Lower lobe of right lung (tissue), 2 donors: ENCODE results near the gene RB1. TPM values are rescaled to one million over a fixed set of nuclear protein-coding genes. Genes with fewer than 3 reads are reported as not detected.
"Not testable (repeated sequence)": the region's sequence is repeated elsewhere in the genome, so short reads cannot be mapped to it uniquely, and the experiment has no call there.

ENCODE experiments used
- ATAC-seq, 2 donors: fragments of 200-7000 bp; cut with Tn5 transposase; one replicate each; pipeline ENCODE4 v1.9.1; 2020 to 2022; ENCODE audit warnings: mild to moderate bottlenecking in 2 of 2, moderate library complexity in 2 of 2
- DNase-seq: peaks from one replicate; pipeline ENCODE4 v3.0.0-alpha.2; 2020
- H3K27ac ChIP-seq: fragments of 200-600 bp; one replicate; pipeline ENCODE4 v1.8.0; 2022
- H3K27me3 ChIP-seq: fragments of 200-600 bp; one replicate; pipeline ENCODE4 v1.8.0; 2022; ENCODE audit warnings: low read depth
- H3K36me3 ChIP-seq: fragments of 200-600 bp; one replicate; pipeline ENCODE4 v1.8.0; 2022; ENCODE audit warnings: mild to moderate bottlenecking
- H3K4me1 ChIP-seq: fragments of 200-600 bp; one replicate; pipeline ENCODE4 v1.8.0; 2022
- H3K4me3 ChIP-seq: fragments of 200-600 bp; one replicate; pipeline ENCODE4 v1.8.0; 2022; ENCODE audit warnings: mild to moderate bottlenecking
- H3K9me3 ChIP-seq: fragments of 200-600 bp; one replicate; pipeline ENCODE4 v1.8.0; 2022
- CTCF ChIP-seq: fragments of 200-600 bp; IDR thresholded peaks from one replicate; pipeline ENCODE4 v1.8.0; 2022; ENCODE audit warnings: antibody characterized with exemption, mild to moderate bottlenecking
- intact Hi-C: fragments of 100-400 bp; cut with DNase I; formaldehyde crosslinking; loops from one replicate; pipeline ENCODE4 v1.11.0; 2022
- total RNA-seq: library from RNA; stranded (reverse); fragmentation: NEBNext Ultra II Directional; extraction: Animal tissue kit (Norgen Biotek cat#: 25700); gene quantifications from one replicate; pipeline ENCODE4 v1.2.1, GENCODE V29; 2021
- donor health status: DM: no; HTN: yes; CAD: no; lungs with severe emphysema.

Gene RB1
- total RNA-seq, 1 donor from 2014 or later: 38.1 TPM

- H3K9me3 ChIP-seq: no peaks in the 10 kb centered on the region
- no peaks in the 10 kb centered on the region for H3K27me3 ChIP-seq
- H3K4me3 ChIP-seq: no peak overlapping the region
- peak in 1 of 2 donors; percentile 42 for ATAC-seq
- TF ChIP-seq CTCF: no peak
- H3K36me3 ChIP-seq: no peaks in the 10 kb centered on the region
- intact Hi-C loops: loop anchor here (10.0 kb wide), 1 partner anchor 251 kb away; no protein-coding TSS in a partner anchor
- no peak overlapping the region for H3K27ac ChIP-seq
- no peak for DNase-seq
- peaks cover 7% of the 10 kb centered on the region for H3K4me1 ChIP-seq
Observed at GRCh38 chr13:48333976-48334375, 30.4 kb downstream of the RB1 start.

GRCh38 chr13:48334534-48335127, 31.1 kb downstream of the RB1 start:
- intact Hi-C loops: loop anchor here (10.0 kb wide), 1 partner anchor 250 kb away; no protein-coding TSS in a partner anchor
- Histone ChIP-seq H3K9me3 (no peaks in the 10 kb centered on the region), H3K36me3 (no peaks in the 10 kb centered on the region), H3K27ac (no peak overlapping the region), H3K4me3 (no peak overlapping the region), H3K4me1 (peaks cover 7% of the 10 kb centered on the region), H3K27me3 (no peaks in the 10 kb centered on the region)
- DNase-seq: no peak
- TF ChIP-seq CTCF: peak; percentile 61
- ATAC-seq: peak in 1 of 2 donors; percentile 74

GRCh38 chr13:48339198-48339597, 35.6 kb downstream of the RB1 start:
- not testable (repeated sequence) for DNase-seq, H3K4me1 ChIP-seq, H3K9me3 ChIP-seq, ATAC-seq, H3K4me3 ChIP-seq, H3K27me3 ChIP-seq, H3K27ac ChIP-seq, H3K36me3 ChIP-seq
- intact Hi-C loops: loop anchor here (10.0 kb wide), 1 partner anchor 246 kb away; no protein-coding TSS in a partner anchor

- H3K27me3 ChIP-seq: no peaks in the 10 kb centered on the region
- no peak for TF ChIP-seq CTCF
- H3K36me3 ChIP-seq: peaks cover 35% of the 10 kb centered on the region
- H3K4me3 ChIP-seq: no peak overlapping the region
- DNase-seq (no peak), ATAC-seq (no peak)
- intact Hi-C loops: no loop called here
- no peak overlapping the region for H3K27ac ChIP-seq
- no peaks in the 10 kb centered on the region for H3K4me1 ChIP-seq
- no peaks in the 10 kb centered on the region for H3K9me3 ChIP-seq
Observed at GRCh38 chr13:48344264-48344663, 40.7 kb downstream of the RB1 start.

GRCh38 chr13:48346583-48346982, 43.0 kb downstream of the RB1 start:
- no peak for ATAC-seq
- Histone ChIP-seq H3K27me3 (no peaks in the 10 kb centered on the region), H3K27ac (no peak overlapping the region), H3K4me1 (no peaks in the 10 kb centered on the region), H3K9me3 (no peaks in the 10 kb centered on the region), H3K36me3 (peaks cover 48% of the 10 kb centered on the region), H3K4me3 (no peak overlapping the region)
- no peak for TF ChIP-seq CTCF
- intact Hi-C loops: no loop called here
- DNase-seq: no peak

- Histone ChIP-seq H3K27ac (no peak overlapping the region), H3K9me3 (peaks cover 7% of the 10 kb centered on the region), H3K4me1 (no peaks in the 10 kb centered on the region), H3K27me3 (no peaks in the 10 kb centered on the region), H3K36me3 (peaks cover 48% of the 10 kb centered on the region), H3K4me3 (no peak overlapping the region)
- ATAC-seq (no peak), DNase-seq (no peak)
- no peak for TF ChIP-seq CTCF
- intact Hi-C loops: no loop called here
Observed at GRCh38 chr13:48349525-48349924, 46.0 kb downstream of the RB1 start.
